Hepatocyte (in vitro differentiated cells): ENCODE results near the gene CDK3.

Experiments
- EZH2 ChIP-seq: fragments of 200-600 bp; sonication (generic); IDR thresholded peaks from 2 replicates; pipeline ENCODE4 v1.6.1; 2016; ENCODE audit warnings: antibody characterized with exemption, mild to moderate bottlenecking, borderline replicate concordance
- EZH2phosphoT487 ChIP-seq: fragments of 200-600 bp; sonication (generic); IDR thresholded peaks from one replicate; pipeline ENCODE4 v1.6.1; 2018; ENCODE audit warnings: antibody characterized with exemption, mild to moderate bottlenecking, low read depth, moderate library complexity; ENCODE audit not compliant: unreplicated experiment, severe bottlenecking

DNA sequence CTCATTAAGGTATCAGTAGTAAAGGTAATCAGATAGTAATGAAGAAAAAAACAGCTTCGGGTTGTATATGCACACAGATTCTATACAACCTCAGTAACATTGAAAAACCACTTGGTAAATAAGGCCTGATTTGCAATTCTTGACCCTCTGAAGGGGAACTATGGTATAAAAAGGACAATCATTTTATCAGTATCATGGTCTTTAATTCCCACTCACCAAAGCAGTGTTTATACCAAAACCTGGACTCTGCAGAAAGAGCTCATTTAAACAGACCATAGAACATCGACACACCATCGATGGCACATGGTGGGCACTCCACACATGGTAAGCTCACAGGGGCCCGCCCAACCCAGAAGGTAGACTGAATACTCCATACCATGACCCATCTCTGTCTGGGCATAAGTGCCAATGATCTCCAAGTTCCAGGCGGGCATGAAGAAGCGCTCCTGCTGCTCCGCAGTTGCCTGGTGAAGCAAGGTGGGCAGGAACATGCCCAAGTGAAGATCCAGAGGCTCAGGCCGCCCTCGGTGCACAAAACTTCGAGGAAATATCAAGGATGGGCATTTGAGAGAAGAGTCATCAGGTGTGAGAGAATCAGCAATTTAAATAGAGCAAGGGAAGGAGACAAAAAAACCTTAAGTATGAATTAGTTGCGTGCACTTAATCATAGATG is 40.7 kb upstream of the CDK3 start:
- TF ChIP-seq EZH2: no peak
- TF ChIP-seq EZH2phosphoT487: no peak
